HL-60 (cell line): ENCODE measurements around the gene TAMM41.

Experiments
- CTCF ChIP-seq: IDR thresholded peaks from one replicate; pipeline ENCODE4 v1.5.1; 2011; ENCODE audit warnings: low read length, control low read depth, inconsistent platforms; ENCODE audit not compliant: insufficient read depth
- GABPA ChIP-seq: IDR thresholded peaks from 2 replicates; pipeline ENCODE4 v1.6.1; 2012; ENCODE audit warnings: low read depth
- POLR2AphosphoS5 ChIP-seq: IDR thresholded peaks from 2 replicates; pipeline ENCODE4 v1.6.1; 2012; ENCODE audit warnings: low read depth
- REST ChIP-seq: IDR thresholded peaks from 2 replicates; pipeline ENCODE4 v1.6.1; 2012; ENCODE audit warnings: low read depth; ENCODE audit not compliant: insufficient replicate concordance
- SPI1 ChIP-seq: IDR thresholded peaks from 2 replicates; pipeline ENCODE4 v1.6.1; 2012; ENCODE audit warnings: low read depth, mild to moderate bottlenecking, borderline replicate concordance

- TF ChIP-seq CTCF (no peak), POLR2AphosphoS5 (no peak), GABPA (no peak), REST (no peak), SPI1 (no peak)
Observed at GRCh38 chr3:11820531-11821041, 26.1 kb downstream of the TAMM41 start.
